GM20431 (cell line): ENCODE data around the gene ADAP1.

Source experiments
- in situ Hi-C: fragments of 300-500 bp; cut with MseI, MboI; formaldehyde crosslinking; loops from one replicate; pipeline ENCODE4 v1.15.0; 2020; ENCODE audit warnings: low sequenced_read_pairs; ENCODE audit not compliant: unreplicated experiment

The ADAP1 gene

GRCh38 chr7:853366-854117 is 100.9 kb downstream of the ADAP1 start:
- in situ Hi-C loops, result no loop called here

GRCh38 chr7:851204-851603 is 103.3 kb downstream of the ADAP1 start:
- in situ Hi-C loops, result no loop called here

GRCh38 chr7:849781-850180 is 104.7 kb downstream of the ADAP1 start:
- in situ Hi-C loops, result no loop called here

- in situ Hi-C loops, result no loop called here
Observed at GRCh38 chr7:849145-849544, 105.3 kb downstream of the ADAP1 start.
